SK-N-SH (cell line): Measurements from ENCODE around the gene CCDC13. TPM values are rescaled to one million over a fixed set of nuclear protein-coding genes. Genes with fewer than 3 reads are reported as not detected.

Experiments
- CTCF ChIA-PET: fragments of 300-600, 350-600 bp; formaldehyde crosslinking; extraction: SDS; loops from one replicate; lab custom pipeline; 2021; lab: Yijun Ruan, JAX
- POLR2A ChIA-PET: fragments of 350-600 bp; sonication (Branson Sonifier 250); formaldehyde crosslinking; extraction: SDS; loops from one replicate; lab custom pipeline; 2020; ENCODE audit warnings: antibody characterized with exemption, inconsistent platforms; lab: Yijun Ruan, JAX
- DNase-seq: peaks from one replicate; pipeline ENCODE4 v3.0.0; 2012
- H2AFZ ChIP-seq: fragments of 200-600 bp; sonication (generic); 2 replicates; pipeline ENCODE4 v1.8.1; 2016; ENCODE audit warnings: antibody characterized with exemption, mild to moderate bottlenecking, low read depth
- H3F3A ChIP-seq: fragments of 200-600 bp; sonication (generic); replicated peaks from 2 replicates; pipeline ENCODE3; 2016; ENCODE audit warnings: antibody characterized with exemption, mild to moderate bottlenecking; ENCODE audit not compliant: insufficient read depth
- H3K27ac ChIP-seq, 2 experiments: fragments of 200-500 bp in 1 of 2; fragments of 200-600 bp in 1 of 2; sonication (Bioruptor generic) in 1 of 2; sonication (generic), shearing (Covaris generic) in 1 of 2; 2 replicates each; pipeline versions ENCODE4 v1.5.1 to v1.6.1; 2014 to 2016; ENCODE audit warnings: low read depth in 2 of 2, inconsistent platforms in 1 of 2, low read length in 1 of 2, mild to moderate bottlenecking in 1 of 2, mixed read lengths in 1 of 2
- H3K27me3 ChIP-seq: fragments of 200-600 bp; sonication (generic), shearing (Covaris generic); 2 replicates; pipeline ENCODE4 v1.6.1; 2016; ENCODE audit warnings: mixed run types; ENCODE audit not compliant: insufficient read depth
- H3K36me3 ChIP-seq, 2 experiments: fragments of 200-500 bp in 1 of 2; fragments of 200-600 bp in 1 of 2; sonication (Bioruptor generic) in 1 of 2; sonication (generic) in 1 of 2; replicated peaks in 1 of 2; 2 replicates each; pipeline versions ENCODE3 to v1.5.1; 2014 to 2016; ENCODE audit warnings: low read length in 1 of 2, mild to moderate bottlenecking in 1 of 2; ENCODE audit not compliant: insufficient read depth in 2 of 2, control insufficient read depth in 1 of 2
- H3K4me1 ChIP-seq, 2 experiments: fragments of 200-500 bp in 1 of 2; fragments of 200-600 bp in 1 of 2; sonication (Bioruptor generic) in 1 of 2; sonication (generic), shearing (Covaris generic) in 1 of 2; 2 replicates each; pipeline versions ENCODE4 v1.5.1 to v1.6.1; 2014 to 2016; ENCODE audit warnings: low read depth in 1 of 2, low read length in 1 of 2, mixed run types in 1 of 2; ENCODE audit not compliant: insufficient read depth in 2 of 2, control insufficient read depth in 1 of 2
- H3K4me2 ChIP-seq: fragments of 200-600 bp; sonication (generic), shearing (Covaris generic); 2 replicates; pipeline ENCODE4 v1.6.1; 2017; ENCODE audit warnings: mixed run types
- H3K4me3 ChIP-seq, 2 experiments: fragments of 200-500 bp in 1 of 2; fragments of 200-600 bp in 1 of 2; sonication (Bioruptor generic) in 1 of 2; sonication (generic), shearing (Covaris generic) in 1 of 2; 2 replicates each; pipeline versions ENCODE4 v1.5.1 to v1.8.1; 2014 to 2016; ENCODE audit warnings: low read depth in 2 of 2, inconsistent platforms in 1 of 2, low read length in 1 of 2, mild to moderate bottlenecking in 1 of 2, mixed read lengths in 1 of 2, moderate library complexity in 1 of 2
- H3K79me2 ChIP-seq: fragments of 200-600 bp; sonication (generic); 2 replicates; pipeline ENCODE4 v1.8.1; 2017; ENCODE audit warnings: mild to moderate bottlenecking; ENCODE audit not compliant: insufficient read depth
- H3K9ac ChIP-seq: fragments of 200-600 bp; sonication (generic); 2 replicates; pipeline ENCODE4 v1.6.1; 2017; ENCODE audit warnings: mixed run types
- H3K9me2 ChIP-seq: fragments of 200-600 bp; sonication (generic); 2 replicates; pipeline ENCODE4 v1.6.1; 2017; ENCODE audit warnings: mixed run types
- H3K9me3 ChIP-seq: fragments of 200-600 bp; sonication (generic); 2 replicates; pipeline ENCODE4 v1.6.1; 2017; ENCODE audit warnings: mixed run types, mild to moderate bottlenecking, moderate library complexity
- H4K20me1 ChIP-seq: fragments of 200-600 bp; sonication (generic); 2 replicates; pipeline ENCODE4 v1.6.1; 2017; ENCODE audit warnings: mild to moderate bottlenecking, mixed run types; ENCODE audit not compliant: insufficient read depth
- EZH2phosphoT487 ChIP-seq: fragments of 200-600 bp; sonication (generic); IDR thresholded peaks from 2 replicates; pipeline ENCODE4 v1.6.1; 2017; ENCODE audit warnings: low read depth, mixed run types, mild to moderate bottlenecking, antibody characterized with exemption, moderate library complexity, borderline replicate concordance
- FOSL2 ChIP-seq: IDR thresholded peaks from 2 replicates; pipeline ENCODE4 v1.4.0; 2012; ENCODE audit warnings: low read depth, mild to moderate bottlenecking, moderate library complexity, borderline replicate concordance
- FOXJ3 ChIP-seq: sonication (generic); formaldehyde crosslinking; IDR thresholded peaks from 2 replicates; pipeline ENCODE4 v1.5.1; 2020; ENCODE audit warnings: mild to moderate bottlenecking, missing genetic modification reagents
- FOXM1 ChIP-seq: IDR thresholded peaks from 2 replicates; pipeline ENCODE4 v1.4.0; 2012; ENCODE audit warnings: low read depth, mild to moderate bottlenecking
- GABPA ChIP-seq: IDR thresholded peaks from 2 replicates; pipeline ENCODE4 v1.4.0; 2012; ENCODE audit warnings: low read depth, mild to moderate bottlenecking
- GATA2 ChIP-seq: sonication (generic); formaldehyde crosslinking; IDR thresholded peaks from 2 replicates; pipeline ENCODE4 v1.5.0; 2020; ENCODE audit warnings: mild to moderate bottlenecking, missing genetic modification reagents
- MXI1 ChIP-seq: IDR thresholded peaks from 2 replicates; pipeline ENCODE4 v1.6.1; 2012; ENCODE audit warnings: mild to moderate bottlenecking, low read depth, low read length, improper control_type of control experiment
- RCOR1 ChIP-seq: fragments of 150-350 bp; IDR thresholded peaks from 2 replicates; pipeline ENCODE4 v1.6.1; 2017; ENCODE audit warnings: antibody characterized with exemption, low read length
- RFX5 ChIP-seq: IDR thresholded peaks from 2 replicates; pipeline ENCODE4 v1.6.1; 2012; ENCODE audit warnings: mild to moderate bottlenecking, improper control_type of control experiment, low read length
- RXRA ChIP-seq: IDR thresholded peaks from 2 replicates; pipeline ENCODE4 v1.4.0; 2012; ENCODE audit warnings: low read depth, mild to moderate bottlenecking, borderline replicate concordance
- TAF1 ChIP-seq: IDR thresholded peaks from 2 replicates; pipeline ENCODE4 v1.6.1; 2012; ENCODE audit warnings: low read depth, mild to moderate bottlenecking, low read length, moderate library complexity, borderline replicate concordance
- USF2 ChIP-seq: fragments of 150-350 bp; IDR thresholded peaks from 2 replicates; pipeline ENCODE4 v1.6.1; 2017; ENCODE audit warnings: antibody characterized with exemption, low read length, low read depth, borderline replicate concordance
- whole genome bisulfite sequencing: methylation state at CpG from one replicate; pipeline ENCODE4 v1.1.6; 2017; ENCODE audit warnings: low lambda C conversion rate; 5-methylcytosine and 5-hydroxymethylcytosine counted together
- polyA plus RNA-seq, 3 experiments: library from polyadenylated mRNA; depleted of rRNA; stranded (reverse); fragments of >200 nt; gene quantifications; 2 replicates each; pipeline ENCODE4 v1.2.3, GENCODE V29; 2012
- TF ChIP-seq, protein P1 (sequence below): IDR thresholded peaks from 2 replicates; pipeline ENCODE4 v1.4.0; 2012; ENCODE audit warnings: low read depth, borderline replicate concordance

Gene CCDC13
- polyA plus RNA-seq, 1 of the 3 experiments (the other 2 are of a cell fraction): 0.66 TPM

GRCh38 chr3:42796332-42796885 is 23.4 kb upstream of the CCDC13 start (continued):
- TF ChIP-seq, protein P1, sequence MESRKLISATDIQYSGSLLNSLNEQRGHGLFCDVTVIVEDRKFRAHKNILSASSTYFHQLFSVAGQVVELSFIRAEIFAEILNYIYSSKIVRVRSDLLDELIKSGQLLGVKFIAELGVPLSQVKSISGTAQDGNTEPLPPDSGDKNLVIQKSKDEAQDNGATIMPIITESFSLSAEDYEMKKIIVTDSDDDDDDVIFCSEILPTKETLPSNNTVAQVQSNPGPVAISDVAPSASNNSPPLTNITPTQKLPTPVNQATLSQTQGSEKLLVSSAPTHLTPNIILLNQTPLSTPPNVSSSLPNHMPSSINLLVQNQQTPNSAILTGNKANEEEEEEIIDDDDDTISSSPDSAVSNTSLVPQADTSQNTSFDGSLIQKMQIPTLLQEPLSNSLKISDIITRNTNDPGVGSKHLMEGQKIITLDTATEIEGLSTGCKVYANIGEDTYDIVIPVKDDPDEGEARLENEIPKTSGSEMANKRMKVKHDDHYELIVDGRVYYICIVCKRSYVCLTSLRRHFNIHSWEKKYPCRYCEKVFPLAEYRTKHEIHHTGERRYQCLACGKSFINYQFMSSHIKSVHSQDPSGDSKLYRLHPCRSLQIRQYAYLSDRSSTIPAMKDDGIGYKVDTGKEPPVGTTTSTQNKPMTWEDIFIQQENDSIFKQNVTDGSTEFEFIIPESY: no peak
- TF ChIP-seq GATA2 (CRISPR knock-in tag): no peak
- no peak for TF ChIP-seq FOXJ3 (CRISPR knock-in tag)
- no peak for TF ChIP-seq MXI1
- TF ChIP-seq TAF1: no peak
- TF ChIP-seq FOXM1: no peak
- no peak for TF ChIP-seq RCOR1
- no peak for TF ChIP-seq EZH2phosphoT487

GRCh38 chr3:42795621-42796181 is 22.6 kb upstream of the CCDC13 start:
- CTCF ChIA-PET: interaction anchor here (0.8 to 2.0 kb wide), 3 partner anchors 16 to 25 kb away, joined by 3 to 6 read pairs (median 5); no protein-coding TSS in a partner anchor
- Histone ChIP-seq H3K9me2 (no peaks in the 10 kb centered on the region), H3K36me3 (peaks cover 22 to 29% of the 10 kb centered on the region in 2 experiments), H2AFZ (no peak overlapping the region), H3K4me1 (no peaks in the 10 kb centered on the region), H3K4me3 (no peak overlapping the region), H3K9me3 (no peaks in the 10 kb centered on the region), H3K27ac (no peak overlapping the region), H4K20me1 (0 out of 2 replicates have a peak, but pooled peaks cover 12% of the 10 kb centered on the region), H3K4me2 (no peak overlapping the region), H3K9ac (no peak overlapping the region), H3K79me2 (peaks cover 45% of the 10 kb centered on the region), H3K27me3 (no peaks in the 10 kb centered on the region), H3F3A (no peaks in the 10 kb centered on the region)
- POLR2A ChIA-PET: no interaction called here
- TF ChIP-seq RFX5 (no peak), FOSL2 (no peak), EZH2phosphoT487 (no peak), RXRA (no peak), RCOR1 (no peak), USF2 (no peak), GABPA (no peak), MXI1 (no peak)
- WGBS: 97% methylated on average over 2 of the region's 2 CpGs
- DNase-seq: no peak
